Large intestine (tissue), 3 donors: Measurements from ENCODE around the gene ARL4D. TPM values are rescaled to one million over a fixed set of nuclear protein-coding genes. Genes with fewer than 3 reads are reported as not detected.

Source experiments
- DNase-seq, 2 donors: peaks; one replicate each; pipeline versions ENCODE4 v3.0.0 to v3.0.0-alpha.2; 2013
- H3K27ac ChIP-seq: one replicate; pipeline ENCODE4 v1.5.1; 2013; ENCODE audit warnings: low read length
- H3K27me3 ChIP-seq: 2 replicates; pipeline ENCODE4 v1.6.1; 2013; ENCODE audit warnings: low read length; ENCODE audit not compliant: control insufficient read depth, insufficient read depth
- H3K36me3 ChIP-seq: 2 replicates; pipeline ENCODE4 v1.6.1; 2013; ENCODE audit warnings: low read length; ENCODE audit not compliant: control insufficient read depth, insufficient read depth
- H3K4me1 ChIP-seq: one replicate; pipeline ENCODE4 v1.6.1; 2013; ENCODE audit warnings: low read length; ENCODE audit not compliant: control insufficient read depth, insufficient read depth
- H3K4me3 ChIP-seq: one replicate; pipeline ENCODE4 v1.5.1; 2013; ENCODE audit warnings: low read length
- H3K9me3 ChIP-seq: one replicate; pipeline ENCODE4 v1.6.1; 2013; ENCODE audit warnings: mild to moderate bottlenecking, low read depth, low read length, moderate library complexity; ENCODE audit not compliant: control insufficient read depth
- WGBS: methylation state at CpG from one replicate; pipeline ENCODE4 v1.1.5; 2013; ENCODE audit warnings: low lambda C conversion rate; ENCODE audit not compliant: insufficient coverage; 5-methylcytosine and 5-hydroxymethylcytosine counted together
- polyA plus RNA-seq: library from polyadenylated mRNA; unstranded; fragments of 120-200 nt; gene quantifications from one replicate; pipeline ENCODE4 v1.2.1, GENCODE V29; 2013

ARL4D gene
- polyA plus RNA-seq, 1 donor = 5.4 TPM

GRCh38 chr17:43423777-43424455 is 25.1 kb downstream of the ARL4D start:
- Histone ChIP-seq H3K36me3 (no peaks in the 10 kb centered on the region), H3K4me3 (no peak overlapping the region), H3K27ac (no peak overlapping the region), H3K27me3 (peaks cover 4% of the 10 kb centered on the region), H3K4me1 (no peaks in the 10 kb centered on the region), H3K9me3 (no peaks in the 10 kb centered on the region)
- DNase-seq = no peak
- WGBS = no CpG with 5 or more reads among the region's 6 CpGs

DNA sequence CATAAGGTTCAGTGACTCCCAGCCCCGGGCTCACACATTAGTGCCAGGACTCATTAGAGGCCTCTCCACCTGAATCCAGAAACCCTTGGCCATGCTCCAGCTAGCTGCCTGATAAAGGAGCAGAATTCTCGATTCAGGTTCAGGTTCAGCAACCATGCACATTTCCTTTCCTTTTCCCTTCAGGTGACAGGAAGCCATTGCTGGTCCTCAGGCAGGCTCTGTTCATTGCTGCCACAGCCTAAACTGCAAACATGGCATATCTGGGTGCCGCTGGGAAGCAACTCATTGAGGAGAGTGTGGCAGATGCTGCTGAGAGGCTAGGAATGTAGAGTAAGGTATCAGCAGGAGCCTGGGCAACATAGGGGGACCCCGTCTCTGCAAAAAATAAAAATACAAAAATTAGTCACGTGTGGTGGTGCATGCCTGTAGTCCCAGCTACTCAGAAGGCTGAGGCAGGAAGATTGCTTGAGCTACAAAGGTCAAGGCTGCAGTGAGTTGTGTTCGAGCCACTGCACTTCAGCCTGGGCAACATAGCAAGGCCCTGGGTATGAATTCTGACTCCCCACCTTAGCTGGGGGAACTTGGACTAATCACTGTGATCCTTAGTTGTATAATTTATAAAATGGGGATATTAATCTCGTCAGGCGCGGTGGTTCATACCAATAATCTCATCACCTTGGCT is 28.7 kb downstream of the ARL4D start:
- no CpG with 5 or more reads among the region's 9 CpGs for WGBS
- DNase-seq = no peak
- H3K27ac ChIP-seq = no peak overlapping the region
- H3K9me3 ChIP-seq = no peaks in the 10 kb centered on the region
- H3K4me1 ChIP-seq = no peaks in the 10 kb centered on the region
- H3K36me3 ChIP-seq = no peaks in the 10 kb centered on the region
- peaks cover 6% of the 10 kb centered on the region for H3K27me3 ChIP-seq
- H3K4me3 ChIP-seq = no peak overlapping the region

DNA sequence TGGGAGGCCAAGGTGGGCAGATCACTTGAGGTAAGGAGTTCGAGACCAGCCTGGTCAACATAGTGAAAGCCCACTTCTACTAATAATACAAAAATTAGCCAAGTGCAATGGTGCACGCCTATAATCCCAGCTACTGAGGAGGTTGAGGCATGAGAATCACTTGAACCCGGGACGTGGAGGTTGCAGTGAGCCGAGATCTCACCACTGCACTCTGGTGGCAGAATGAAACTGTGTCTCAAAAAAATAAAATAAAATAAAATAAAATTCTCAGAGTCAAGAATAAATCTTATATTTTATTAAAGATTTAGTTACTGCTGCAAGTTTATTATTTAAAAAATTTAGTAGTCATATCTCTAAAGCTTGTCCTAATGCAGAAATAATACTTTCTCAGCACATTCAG is 29.7 kb downstream of the ARL4D start:
- H3K9me3 ChIP-seq = no peaks in the 10 kb centered on the region
- peaks cover 6% of the 10 kb centered on the region for H3K27me3 ChIP-seq
- WGBS = 58% methylated on average over 3 of the region's 5 CpGs
- H3K4me3 ChIP-seq = no peak overlapping the region
- no peaks in the 10 kb centered on the region for H3K4me1 ChIP-seq
- no peak overlapping the region for H3K27ac ChIP-seq
- no peak for DNase-seq
- H3K36me3 ChIP-seq = no peaks in the 10 kb centered on the region

- WGBS = no CpG with 5 or more reads among the region's 6 CpGs
- H3K27me3 ChIP-seq = peaks cover 2% of the 10 kb centered on the region
- H3K36me3 ChIP-seq = no peaks in the 10 kb centered on the region
- DNase-seq = no peak
- H3K4me1 ChIP-seq = no peaks in the 10 kb centered on the region
- H3K9me3 ChIP-seq = no peaks in the 10 kb centered on the region
- H3K27ac ChIP-seq = no peak overlapping the region
- H3K4me3 ChIP-seq = no peak overlapping the region
These were observed 32.3 kb downstream of the ARL4D start for GRCh38 chr17:43430936-43431713.

- no CpG with 5 or more reads among the region's 9 CpGs for WGBS
These were observed 33.1 kb downstream of the ARL4D start for GRCh38 chr17:43431714-43432523.

DNA sequence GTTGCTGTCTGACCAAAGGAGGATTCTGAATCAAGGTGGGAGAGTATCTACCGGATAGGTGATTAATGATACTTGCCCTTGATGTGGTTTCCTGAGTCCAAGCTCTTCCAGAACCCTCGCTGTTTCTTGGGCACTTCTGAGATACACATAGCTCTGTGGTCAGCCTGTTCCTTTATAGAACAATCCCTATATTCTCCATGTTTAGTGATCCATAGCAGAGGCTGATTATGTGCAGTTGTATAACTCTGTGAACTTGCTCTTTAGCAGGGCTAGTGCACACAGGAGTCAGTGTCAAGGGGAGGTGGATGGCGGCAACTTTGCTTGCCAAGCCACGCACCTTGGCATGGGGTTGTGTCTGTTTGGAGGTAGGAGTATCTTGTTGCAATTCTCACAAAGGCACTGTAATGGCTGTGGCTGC is 36.1 kb downstream of the ARL4D start:
- H3K36me3 ChIP-seq = no peaks in the 10 kb centered on the region
- no peak for DNase-seq
- H3K4me1 ChIP-seq = no peaks in the 10 kb centered on the region
- WGBS = 100% methylated on average over 1 of the region's 4 CpGs
- no peaks in the 10 kb centered on the region for H3K9me3 ChIP-seq
- peaks cover 2% of the 10 kb centered on the region for H3K27me3 ChIP-seq
- H3K27ac ChIP-seq = no peak overlapping the region
- no peak overlapping the region for H3K4me3 ChIP-seq

More at GRCh38 chr17:43431714-43432523, 33.1 kb downstream of the ARL4D start:
- no peaks in the 10 kb centered on the region for H3K36me3 ChIP-seq
- no peak for DNase-seq
- no peak overlapping the region for H3K27ac ChIP-seq
- H3K27me3 ChIP-seq = peaks cover 2% of the 10 kb centered on the region
- H3K4me3 ChIP-seq = no peak overlapping the region
- H3K4me1 ChIP-seq = no peaks in the 10 kb centered on the region
- H3K9me3 ChIP-seq = no peaks in the 10 kb centered on the region

DNA sequence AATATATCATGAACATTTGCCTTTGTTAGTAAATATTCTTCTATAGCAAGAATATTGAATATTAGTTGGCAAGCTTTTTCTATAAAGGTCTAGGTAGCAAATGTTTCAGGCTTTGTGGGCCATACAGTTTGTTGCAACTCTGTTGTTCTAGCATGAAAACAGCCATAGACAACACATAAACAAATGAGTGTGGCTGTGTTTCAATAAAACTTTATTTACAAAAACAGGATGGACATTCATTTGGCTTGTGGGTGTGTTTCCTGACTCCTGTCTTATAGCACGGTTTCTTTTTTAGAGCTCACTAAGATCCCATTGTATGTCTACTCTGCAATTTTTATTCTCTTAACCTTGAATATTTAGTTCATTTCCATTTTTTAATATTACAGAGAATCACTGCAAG is 39.0 kb downstream of the ARL4D start:
- H3K4me1 ChIP-seq = no peaks in the 10 kb centered on the region
- no peak overlapping the region for H3K27ac ChIP-seq
- H3K27me3 ChIP-seq = no peaks in the 10 kb centered on the region
- no peak for DNase-seq
- no peak overlapping the region for H3K4me3 ChIP-seq
- no peaks in the 10 kb centered on the region for H3K36me3 ChIP-seq
- H3K9me3 ChIP-seq = no peaks in the 10 kb centered on the region
- WGBS = 88% methylated on average over 1 of the region's 1 CpG

DNA sequence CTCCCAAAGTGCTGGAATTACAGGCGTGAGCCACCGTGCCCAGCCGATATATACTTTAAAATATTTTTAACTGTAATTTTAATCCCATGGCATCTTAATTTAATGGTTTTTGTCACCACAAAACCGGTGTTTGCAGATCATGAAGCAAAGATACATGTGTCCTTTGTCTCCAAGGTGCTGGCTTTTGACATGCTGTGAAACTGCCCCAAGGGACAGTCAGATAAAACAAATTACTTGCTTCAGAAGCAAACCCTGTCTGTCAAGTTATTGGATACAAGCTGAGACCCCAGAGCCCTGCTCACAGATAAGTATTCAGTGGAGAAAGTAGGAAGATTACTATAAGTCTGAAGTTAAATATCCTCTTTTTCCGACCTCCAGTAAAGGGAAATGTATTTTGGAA is 39.8 kb downstream of the ARL4D start:
- Histone ChIP-seq H3K4me3 (no peak overlapping the region), H3K9me3 (no peaks in the 10 kb centered on the region), H3K4me1 (no peaks in the 10 kb centered on the region), H3K27me3 (no peaks in the 10 kb centered on the region), H3K27ac (no peak overlapping the region), H3K36me3 (no peaks in the 10 kb centered on the region)
- no peak for DNase-seq
- WGBS = 48% methylated on average over 3 of the region's 5 CpGs

GRCh38 chr17:43439041-43439440 is 40.2 kb downstream of the ARL4D start:
- Histone ChIP-seq H3K9me3 (no peaks in the 10 kb centered on the region), H3K4me3 (no peak overlapping the region), H3K27ac (no peak overlapping the region), H3K36me3 (no peaks in the 10 kb centered on the region), H3K4me1 (no peaks in the 10 kb centered on the region), H3K27me3 (no peaks in the 10 kb centered on the region)
- no CpG with 5 or more reads among the region's 1 CpG for WGBS
- no peak for DNase-seq

GRCh38 chr17:43442711-43443110 is 43.9 kb downstream of the ARL4D start:
- H3K36me3 ChIP-seq = no peaks in the 10 kb centered on the region
- no peak overlapping the region for H3K4me3 ChIP-seq
- no peaks in the 10 kb centered on the region for H3K27me3 ChIP-seq
- no CpG with 5 or more reads among the region's 2 CpGs for WGBS
- DNase-seq = no peak
- H3K27ac ChIP-seq = no peak overlapping the region
- no peaks in the 10 kb centered on the region for H3K4me1 ChIP-seq
- H3K9me3 ChIP-seq = no peaks in the 10 kb centered on the region
